ENCODE measurements around the gene CDH13. TPM values are rescaled to one million over a fixed set of nuclear protein-coding genes. Genes with fewer than 3 reads are reported as not detected.

The CDH13 gene
- total and polyA plus RNA-seq, 10 of the 15 experiments (the other 5 are each of a cell fraction or from before 2014, with no cell fraction given) = under 0.01 to 0.05 TPM; not detected in 8

DNA sequence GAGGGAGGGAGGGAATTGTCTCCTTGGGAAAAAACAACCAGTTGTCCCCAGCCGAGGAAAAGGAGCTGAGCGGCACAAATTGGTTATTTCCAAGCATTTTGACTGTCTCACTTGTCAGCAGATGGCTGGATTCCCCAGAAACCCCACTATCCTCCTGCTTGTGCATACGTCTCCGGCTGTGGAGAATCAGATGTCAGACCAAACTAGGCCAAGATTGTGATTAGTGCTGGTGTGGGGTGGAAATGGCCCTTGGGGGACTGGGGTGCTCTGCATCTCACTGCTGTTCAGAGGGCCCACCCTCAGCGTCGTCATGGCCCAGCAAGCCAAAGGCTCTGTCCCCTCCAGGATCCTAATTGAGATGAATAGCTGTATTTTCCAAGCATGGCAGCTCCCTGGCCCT is 1049.3 kb downstream of the CDH13 start (continued):
- TF ChIP-seq ZZZ3 (IDR thresholded peaks at IDR 0.05; ENCODE audit: control insufficient read depth, insufficient read length, low read depth) (no peak), ATF2 (IDR thresholded peaks at IDR 0.05; ENCODE audit: low read length) (no peak), ZNF592 (IDR thresholded peaks at IDR 0.05) (no peak), KDM1A (IDR thresholded peaks at IDR 0.05; ENCODE audit: borderline replicate concordance) (no peak), NBN (IDR thresholded peaks at IDR 0.05) (no peak), CHD1 (IDR thresholded peaks at IDR 0.05; ENCODE audit: low read depth, low read length) (no peak)

DNA sequence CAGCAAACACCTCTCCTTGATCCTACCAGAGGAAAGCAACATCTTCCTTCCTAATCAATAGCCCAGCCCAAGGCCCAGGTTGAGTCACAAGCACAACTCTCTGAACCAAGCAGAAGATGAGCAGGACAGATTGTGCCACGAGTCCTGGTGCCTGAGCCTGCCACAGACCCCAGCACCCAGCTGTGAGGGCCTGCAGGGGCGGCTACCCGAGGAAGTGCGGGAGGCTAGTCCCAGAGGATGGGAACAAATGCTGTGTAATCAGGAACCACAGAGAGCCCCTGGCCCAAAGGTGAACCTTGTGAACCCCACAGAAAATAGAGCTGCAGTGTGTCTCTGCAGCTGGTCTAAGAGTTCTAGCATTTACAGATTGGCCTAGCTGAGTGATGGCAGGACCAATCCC is 1054.2 kb downstream of the CDH13 start:
- RAD21 ChIA-PET (ENCODE audit: unreplicated experiment) = no interaction called here
- Histone ChIP-seq H3K9ac (ENCODE audit: control insufficient read depth, insufficient read depth, low read length) (no peak overlapping the region), H3K27ac (ENCODE audit: control insufficient read depth, insufficient read depth) (no peak overlapping the region), H3K79me2 (ENCODE audit: control insufficient read depth, insufficient read depth, low read length) (no peaks in the 10 kb centered on the region), H3K4me2 (ENCODE audit: control insufficient read depth, insufficient read depth) (no peak overlapping the region), H3K27me3 (replicated peaks in 1 of 2; ENCODE audit: control insufficient read depth in 2 of 2, insufficient read depth in 2 of 2, low read length in 1 of 2) (no peaks in the 10 kb centered on the region), H3K4me3 (no peak overlapping the region), H2AFZ (ENCODE audit: control insufficient read depth, low read depth, low read length) (no peak overlapping the region), H3K36me3 (ENCODE audit: control insufficient read depth in 2 of 2, insufficient read depth in 2 of 2, low read length in 1 of 2) (no peaks in the 10 kb centered on the region), H3K4me1 (ENCODE audit: control insufficient read depth, insufficient read depth, low read length) (no peaks in the 10 kb centered on the region), H4K20me1 (ENCODE audit: control insufficient read depth, insufficient read depth) (no peaks in the 10 kb centered on the region), H3K9me3 (replicated peaks; ENCODE audit: control insufficient read depth, insufficient read depth, low read length) (no peaks in the 10 kb centered on the region)
- no peak for FAIRE-seq
- no peak for ATAC-seq
- no peak for TF ChIP-seq BHLHE40 (IDR thresholded peaks at IDR 0.05; ENCODE audit: borderline replicate concordance in 1 of 2, low read depth in 2 of 2, low read length in 1 of 2)
- TF ChIP-seq SMC3 (IDR thresholded peaks at IDR 0.05; ENCODE audit: borderline replicate concordance, low read length) = no peak
- no peak for TF ChIP-seq RAD21 (IDR thresholded peaks at IDR 0.05; ENCODE audit: insufficient read depth, low read depth, low read length)
- SMC1A ChIA-PET (ENCODE audit: uncharacterized antibody, unreplicated experiment) = no interaction called here
- no TSS peak for BruUV-seq (replicated peaks)
- no peak for DNase-seq (ENCODE audit: low read depth, low spot score)
- WGBS (ENCODE audit: insufficient coverage, insufficient replicate concordance, low lambda C conversion rate, missing lambda C conversion rate) = 48% methylated on average over 4 of the region's 4 CpGs
- CTCF ChIA-PET = no interaction called here
- POLR2A ChIA-PET = no interaction called here
- in situ Hi-C loops (cut with MboI) = no loop called here
- intact Hi-C loops (cut with micrococcal nuclease; ENCODE audit: unreplicated experiment) = no loop called here
